ENCODE results near the gene ZFYVE19.
"Not testable (repeated sequence)": the region's sequence is repeated elsewhere in the genome, so short reads cannot be mapped to it uniquely, and the experiment has no call there.

The ZFYVE19 gene

GRCh38 chr15:40852529-40852928 lies 45.6 kb downstream of the ZFYVE19 start:
- no peak for DNase-seq

GRCh38 chr15:40853241-40853890 lies 46.5 kb downstream of the ZFYVE19 start:
- DNase-seq, result no peak

GRCh38 chr15:40854161-40854560 lies 47.3 kb downstream of the ZFYVE19 start:
- DNase-seq, result no peak

- no peak for DNase-seq
Measured at GRCh38 chr15:40855706-40856234, 48.9 kb downstream of the ZFYVE19 start.

GRCh38 chr15:40856746-40857145 lies 49.9 kb downstream of the ZFYVE19 start:
- DNase-seq, result no peak

- peak; percentile 73 to 83 for DNase-seq
Measured at GRCh38 chr15:40857601-40858341, 50.9 kb downstream of the ZFYVE19 start.

- DNase-seq, result no peak
Measured at GRCh38 chr15:40858706-40859105, 51.8 kb downstream of the ZFYVE19 start.

- peak; percentile 76 to 82 for DNase-seq
Measured at GRCh38 chr15:40859206-40859851, 52.4 kb downstream of the ZFYVE19 start.

- not testable (repeated sequence) for DNase-seq
Measured at GRCh38 chr15:40861147-40861546, 54.3 kb downstream of the ZFYVE19 start.

GRCh38 chr15:40863660-40864270 lies 56.9 kb downstream of the ZFYVE19 start:
- DNase-seq, result no peak

All from CD4-positive, alpha-beta T cell treated with Interferon alpha-2 for 1 hour (primary cell).